Neuronal stem cell (in vitro differentiated cells): ENCODE measurements around the gene STT3A. TPM values are rescaled to one million over a fixed set of nuclear protein-coding genes. Genes with fewer than 3 reads are reported as not detected.

Source experiments
- DNase-seq: peaks from one replicate; pipeline ENCODE4 v3.0.0-alpha.2; 2013; ENCODE audit warnings: low spot score
- H2AFZ ChIP-seq: one replicate; pipeline ENCODE4 v1.6.1; 2013; ENCODE audit warnings: mild to moderate bottlenecking, low read length, inconsistent platforms
- H2AK5ac ChIP-seq: 2 replicates; pipeline ENCODE4 v1.6.1; 2013; ENCODE audit warnings: low read depth, mild to moderate bottlenecking, inconsistent platforms, low read length, moderate library complexity, mixed read lengths
- H2BK120ac ChIP-seq: 2 replicates; pipeline ENCODE4 v1.6.1; 2013; ENCODE audit warnings: low read depth, mild to moderate bottlenecking, inconsistent platforms, low read length, moderate library complexity, mixed read lengths
- H2BK12ac ChIP-seq: one replicate; pipeline ENCODE4 v1.6.1; 2013; ENCODE audit warnings: low read length, inconsistent platforms
- H2BK15ac ChIP-seq: 2 replicates; pipeline ENCODE4 v1.6.1; 2013; ENCODE audit warnings: mild to moderate bottlenecking, low read length, inconsistent platforms, mixed read lengths
- H2BK5ac ChIP-seq: one replicate; pipeline ENCODE4 v1.6.1; 2013; ENCODE audit warnings: inconsistent platforms, mild to moderate bottlenecking, low read length, moderate library complexity
- H3K14ac ChIP-seq: one replicate; pipeline ENCODE4 v1.6.1; 2013; ENCODE audit warnings: low read length, inconsistent platforms
- H3K18ac ChIP-seq: 2 replicates; pipeline ENCODE4 v1.6.1; 2013; ENCODE audit warnings: low read length, inconsistent platforms
- H3K23ac ChIP-seq: 2 replicates; pipeline ENCODE4 v1.6.1; 2013; ENCODE audit warnings: low read depth, mild to moderate bottlenecking, mixed read lengths, low read length, inconsistent platforms; ENCODE audit not compliant: poor library complexity
- H3K27ac ChIP-seq: replicated peaks from 3 replicates; pipeline ENCODE4 v1.5.1; 2013; ENCODE audit warnings: low read length, inconsistent platforms
- H3K27me3 ChIP-seq, 3 experiments: 2 replicates each; pipeline ENCODE4 v1.6.1; 2013; ENCODE audit warnings: low read length in 3 of 3, mild to moderate bottlenecking in 2 of 3, inconsistent platforms in 1 of 3, low read depth in 1 of 3, mixed read lengths in 1 of 3, moderate library complexity in 1 of 3; ENCODE audit not compliant: control insufficient read depth in 3 of 3, insufficient read depth in 3 of 3
- H3K36me3 ChIP-seq, 2 donors: replicated peaks in 1 of 2; 2 replicates each; pipeline ENCODE4 v1.6.1; 2013; ENCODE audit warnings: low read length in 2 of 2; ENCODE audit not compliant: control insufficient read depth in 2 of 2, insufficient read depth in 2 of 2
- H3K4ac ChIP-seq: 2 replicates; pipeline ENCODE4 v1.6.1; 2013; ENCODE audit warnings: inconsistent platforms, mild to moderate bottlenecking, low read length, moderate library complexity
- H3K4me1 ChIP-seq, 2 donors: 1 replicate in 1 of 2; 2 replicates in 1 of 2; pipeline ENCODE4 v1.6.1; 2013; ENCODE audit warnings: low read length in 2 of 2, low read depth in 1 of 2; ENCODE audit not compliant: control insufficient read depth in 2 of 2, insufficient read depth in 1 of 2
- H3K4me2 ChIP-seq: one replicate; pipeline ENCODE4 v1.6.1; 2013; ENCODE audit warnings: mild to moderate bottlenecking, low read length, inconsistent platforms; ENCODE audit not compliant: insufficient read depth, poor library complexity, severe bottlenecking
- H3K4me3 ChIP-seq, 2 donors: 2 replicates each; pipeline ENCODE4 v1.5.1; 2013; ENCODE audit warnings: low read length in 2 of 2, mild to moderate bottlenecking in 2 of 2, inconsistent platforms in 1 of 2, moderate library complexity in 1 of 2
- H3K79me1 ChIP-seq: one replicate; pipeline ENCODE4 v1.6.1; 2013; ENCODE audit warnings: low read depth, mild to moderate bottlenecking, inconsistent platforms, low read length, moderate library complexity
- H3K9ac ChIP-seq: one replicate; pipeline ENCODE4 v1.6.1; 2013; ENCODE audit warnings: mild to moderate bottlenecking, low read depth, low read length, inconsistent platforms; ENCODE audit not compliant: poor library complexity
- H3K9me3 ChIP-seq, 2 donors: replicated peaks in 1 of 2; 2 replicates each; pipeline versions ENCODE3 to v1.6.1; 2013; ENCODE audit warnings: low read length in 2 of 2, mild to moderate bottlenecking in 2 of 2, inconsistent platforms in 1 of 2, low read depth in 1 of 2, mixed read lengths in 1 of 2, moderate library complexity in 1 of 2; ENCODE audit not compliant: control insufficient read depth in 2 of 2, insufficient read depth in 1 of 2
- H4K8ac ChIP-seq: one replicate; pipeline ENCODE4 v1.6.1; 2013; ENCODE audit warnings: low read depth, mild to moderate bottlenecking, inconsistent platforms, low read length, moderate library complexity
- H4K91ac ChIP-seq: one replicate; pipeline ENCODE4 v1.6.1; 2013; ENCODE audit warnings: low read length, low read depth, mild to moderate bottlenecking, inconsistent platforms; ENCODE audit not compliant: poor library complexity
- WGBS, 2 donors: extraction: QIAGEN DNeasy Blood & Tissue Kit; methylation state at CpG; one replicate each; pipeline ENCODE4 v1.1.7; 2013; ENCODE audit warnings: missing lambda C conversion rate in 2 of 2, mixed read lengths in 1 of 2; ENCODE audit not compliant: insufficient read length in 2 of 2, insufficient replicate concordance in 1 of 2; ENCODE audit errors: extremely low coverage in 2 of 2; 5-methylcytosine and 5-hydroxymethylcytosine counted together
- small RNA-seq: library from polyadenylated mRNA; stranded (forward); fragments of <200 nt; extraction: miRNeasy Mini kit (QIAGEN cat#:217004); gene quantifications from one replicate; pipeline ENCODE3, GENCODE V24; 2013; ENCODE audit not compliant: insufficient read depth

Gene STT3A

DNA sequence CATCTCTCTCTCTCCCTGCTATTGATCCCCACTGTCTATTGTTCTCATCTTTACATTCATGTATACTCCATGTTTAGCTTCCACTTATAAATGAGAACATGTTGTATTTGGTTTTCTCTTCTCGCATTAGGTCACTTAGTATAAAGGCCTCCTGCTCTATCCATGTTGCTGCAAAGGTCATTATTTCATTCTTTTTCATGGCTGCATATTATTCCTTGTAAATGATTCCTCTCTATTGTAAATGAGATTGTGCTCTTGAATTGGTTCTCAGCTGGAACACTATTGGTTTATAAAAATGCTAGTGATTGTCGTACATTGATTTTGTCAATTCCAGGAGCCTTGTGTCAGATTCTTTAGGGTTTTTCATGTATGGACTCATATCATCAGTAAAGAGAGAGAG, 74.5 kb downstream of the STT3A start:
- Histone ChIP-seq H3K79me1 (peaks cover 2% of the 10 kb centered on the region), H3K14ac (no peak overlapping the region), H3K36me3 (peaks cover 8 to 95% of the 10 kb centered on the region in 2 donors), H3K9me3 (peaks cover 4 to 46% of the 10 kb centered on the region in 2 donors), H2AFZ (no peak overlapping the region), H2AK5ac (no peak overlapping the region), H2BK12ac (no peak overlapping the region), H3K23ac (no peak overlapping the region), H2BK120ac (no peak overlapping the region), H4K91ac (no peak overlapping the region), H3K4me2 (no peak overlapping the region), H4K8ac (no peak overlapping the region), H2BK5ac (no peak overlapping the region), H3K4me3 (no peak overlapping the region), H3K27me3 (no peaks in the 10 kb centered on the region), H3K27ac (no peak overlapping the region), H2BK15ac (no peak overlapping the region), H3K4ac (no peak overlapping the region), H3K18ac (no peak overlapping the region), H3K9ac (no peak overlapping the region), H3K4me1 (no peaks in the 10 kb centered on the region)
- WGBS, 2 donors = no CpG with 5 or more reads among the region's 2 CpGs
- DNase-seq = no peak

- no peak overlapping the region for H3K9ac ChIP-seq
- no peak overlapping the region for H2BK5ac ChIP-seq
- H2BK12ac ChIP-seq = no peak overlapping the region
- H3K4me1 ChIP-seq = no peaks in the 10 kb centered on the region
- H4K91ac ChIP-seq = no peak overlapping the region
- H3K4me2 ChIP-seq = no peak overlapping the region
- no peak overlapping the region for H3K4me3 ChIP-seq
- H3K27ac ChIP-seq = no peak overlapping the region
- H3K18ac ChIP-seq = no peak overlapping the region
- no peak for DNase-seq
- no peak overlapping the region for H4K8ac ChIP-seq
- H2AK5ac ChIP-seq = no peak overlapping the region
- H2AFZ ChIP-seq = no peak overlapping the region
- no peak overlapping the region for H3K23ac ChIP-seq
- no peak overlapping the region for H3K4ac ChIP-seq
- peaks cover 2% of the 10 kb centered on the region for H3K79me1 ChIP-seq
- no CpG with 5 or more reads among the region's 1 CpG for WGBS, 2 donors
- H2BK120ac ChIP-seq = no peak overlapping the region
- no peak overlapping the region for H2BK15ac ChIP-seq
- H3K9me3 ChIP-seq = peaks cover 2 to 23% of the 10 kb centered on the region in 2 donors
- H3K14ac ChIP-seq = no peak overlapping the region
- H3K27me3 ChIP-seq = no peaks in the 10 kb centered on the region
- H3K36me3 ChIP-seq = peaks cover 6 to 92% of the 10 kb centered on the region in 2 donors
Observed at GRCh38 chr11:125670172-125670571, 77.5 kb downstream of the STT3A start.

- H3K36me3 ChIP-seq = peaks cover 9 to 91% of the 10 kb centered on the region in 2 donors
- H2BK120ac ChIP-seq = no peak overlapping the region
- H2BK5ac ChIP-seq = no peak overlapping the region
- no peak overlapping the region for H3K14ac ChIP-seq
- H3K23ac ChIP-seq = no peak overlapping the region
- H4K8ac ChIP-seq = no peak overlapping the region
- no peak for DNase-seq
- H3K79me1 ChIP-seq = peaks cover 2% of the 10 kb centered on the region
- no peak overlapping the region for H3K4ac ChIP-seq
- no peak overlapping the region for H3K9ac ChIP-seq
- no peaks in the 10 kb centered on the region for H3K4me1 ChIP-seq
- H4K91ac ChIP-seq = no peak overlapping the region
- H3K18ac ChIP-seq = no peak overlapping the region
- H3K4me2 ChIP-seq = no peak overlapping the region
- H2AK5ac ChIP-seq = no peak overlapping the region
- H2BK15ac ChIP-seq = no peak overlapping the region
- H3K4me3 ChIP-seq = no peak overlapping the region
- H3K27me3 ChIP-seq = no peaks in the 10 kb centered on the region
- H2BK12ac ChIP-seq = no peak overlapping the region
- H2AFZ ChIP-seq = no peak overlapping the region
- no peak overlapping the region for H3K27ac ChIP-seq
- peaks cover 2 to 9% of the 10 kb centered on the region in 2 donors for H3K9me3 ChIP-seq
- WGBS, 2 donors = no CpG with 5 or more reads among the region's 2 CpGs
Observed at GRCh38 chr11:125671561-125671960, 78.9 kb downstream of the STT3A start.

Small RNA genes lying within 50 kb of the gene (small RNA-seq; reads per million reads assigned to genes)
- gene RNU2-35P = not detected
- gene RNU6-1156P = not detected
